A673 (cell line): Measurements from ENCODE around the gene IGF1R. TPM values are rescaled to one million over a fixed set of nuclear protein-coding genes. Genes with fewer than 3 reads are reported as not detected.

Experiments
- BruUV-seq: library from RNA; stranded (reverse); fragments of 400-500 nt; replicated peaks from 2 replicates; lab custom pipeline; 2021; lab: Mats Ljungman, UMichigan
- CTCF ChIA-PET: fragments of 300-600 bp; sonication (Branson Sonifier 250); formaldehyde crosslinking; loops from one replicate; lab custom pipeline; 2022; ENCODE audit warnings: antibody characterized with exemption; lab: Charles Lee
- POLR2A ChIA-PET: fragments of 300-600 bp; sonication (Branson Sonifier 250); formaldehyde crosslinking; loops from one replicate; lab custom pipeline; 2022; ENCODE audit warnings: antibody characterized with exemption; ENCODE audit not compliant: low non-redundant PET; lab: Charles Lee
- DNase-seq: peaks from one replicate; pipeline ENCODE4 v3.0.0-alpha.2; 2015; ENCODE audit warnings: low spot score
- H3K27ac ChIP-seq: fragments of 200-600 bp; sonication (generic); 2 replicates; pipeline ENCODE4 v1.5.1; 2016; ENCODE audit warnings: mixed run types, low read depth, mild to moderate bottlenecking, mixed read lengths, antibody characterized with exemption, low read length; ENCODE audit not compliant: poor library complexity, severe bottlenecking
- H3K27me3 ChIP-seq: fragments of 200-600 bp; sonication (generic); replicated peaks from 2 replicates; pipeline ENCODE4 v1.6.1; 2017; ENCODE audit warnings: mixed run types, low read depth, mild to moderate bottlenecking, mixed read lengths, antibody characterized with exemption, low read length; ENCODE audit not compliant: insufficient read depth, poor library complexity
- H3K36me3 ChIP-seq: fragments of 200-600 bp; sonication (generic); 2 replicates; pipeline ENCODE4 v1.6.1; 2016; ENCODE audit warnings: mixed run types, mild to moderate bottlenecking, mixed read lengths, antibody characterized with exemption, low read length; ENCODE audit not compliant: insufficient read depth, poor library complexity, severe bottlenecking
- H3K4me1 ChIP-seq: fragments of 200-600 bp; sonication (generic); 2 replicates; pipeline ENCODE4 v1.6.1; 2017; ENCODE audit warnings: mixed run types, mild to moderate bottlenecking, mixed read lengths, antibody characterized with exemption, low read length; ENCODE audit not compliant: insufficient read depth, poor library complexity, severe bottlenecking
- H3K4me3 ChIP-seq: fragments of 200-600 bp; sonication (generic); 2 replicates; pipeline ENCODE4 v1.5.1; 2016; ENCODE audit warnings: low read depth, mixed run types, mild to moderate bottlenecking, mixed read lengths, low read length; ENCODE audit not compliant: poor library complexity, severe bottlenecking
- H3K9me3 ChIP-seq: fragments of 200-600 bp; sonication (generic); 2 replicates; pipeline ENCODE4 v1.6.1; 2016; ENCODE audit warnings: mixed run types, low read depth, mild to moderate bottlenecking, mixed read lengths, antibody characterized with exemption, low read length; ENCODE audit not compliant: poor library complexity, severe bottlenecking
- CTCF ChIP-seq: fragments of 300-800, 200-600 bp; sonication (generic); conservative IDR thresholded peaks from 2 replicates; pipeline ENCODE4 v1.5.1; 2017; ENCODE audit warnings: low read depth, mild to moderate bottlenecking, antibody characterized with exemption, low read length, moderate library complexity, mixed read lengths
- EZH2 ChIP-seq: fragments of 200-600 bp; sonication (generic); IDR thresholded peaks from 2 replicates; pipeline ENCODE4 v1.6.1; 2017; ENCODE audit warnings: borderline replicate concordance, low read depth, mild to moderate bottlenecking, mixed read lengths, antibody characterized with exemption, low read length; ENCODE audit not compliant: poor library complexity, severe bottlenecking
- intact Hi-C: fragments of 100-400 bp; cut with micrococcal nuclease; formaldehyde crosslinking; loops from one replicate; pipeline ENCODE4 v1.10.0; 2022; ENCODE audit not compliant: unreplicated experiment
- total RNA-seq: library from RNA; stranded (reverse); gene quantifications from 2 replicates; pipeline ENCODE4 v1.2.3, GENCODE V29; 2021

Gene IGF1R
- total RNA-seq, 1 experiment from 2014 or later, result 34.9 TPM

GRCh38 chr15:98855815-98856531, 207.6 kb downstream of the IGF1R start:
- no peak overlapping the region for H3K27ac ChIP-seq
- ChIA-PET CTCF (no interaction called here), POLR2A (no interaction called here)
- intact Hi-C loops, result no loop called here
- no peak overlapping the region for H3K4me3 ChIP-seq
- no peaks in the 10 kb centered on the region for H3K36me3 ChIP-seq
- no peaks in the 10 kb centered on the region for H3K9me3 ChIP-seq
- H3K4me1 ChIP-seq, result peaks cover 58% of the 10 kb centered on the region
- no TSS peak for BruUV-seq
- no peak for TF ChIP-seq CTCF
- no peak for TF ChIP-seq EZH2
- DNase-seq, result no peak
- H3K27me3 ChIP-seq, result no peaks in the 10 kb centered on the region

DNA sequence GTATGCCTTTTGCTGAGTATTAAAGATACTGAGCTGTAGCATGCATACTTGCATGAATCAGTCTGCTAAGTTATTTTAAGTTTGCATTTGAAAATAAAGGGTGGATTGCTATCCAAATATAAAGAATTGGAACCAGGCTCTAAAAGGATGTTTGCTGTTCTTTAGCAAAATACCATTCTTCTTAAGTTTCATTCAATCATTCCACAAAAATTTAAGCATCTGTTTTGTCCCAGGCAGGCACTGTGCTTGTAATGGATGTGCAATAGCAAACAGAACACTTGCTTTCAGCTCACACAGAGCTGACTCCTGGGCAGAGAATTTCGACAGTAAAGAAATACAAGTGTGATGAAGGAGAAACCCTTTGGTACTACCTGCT, 208.2 kb downstream of the IGF1R start:
- H3K4me3 ChIP-seq, result no peak overlapping the region
- ChIA-PET POLR2A (no interaction called here), CTCF (no interaction called here)
- H3K36me3 ChIP-seq, result no peaks in the 10 kb centered on the region
- peaks cover 58% of the 10 kb centered on the region for H3K4me1 ChIP-seq
- no peaks in the 10 kb centered on the region for H3K9me3 ChIP-seq
- TF ChIP-seq EZH2 (no peak), CTCF (no peak)
- intact Hi-C loops, result no loop called here
- DNase-seq, result no peak
- no peak overlapping the region for H3K27ac ChIP-seq
- no TSS peak for BruUV-seq
- H3K27me3 ChIP-seq, result no peaks in the 10 kb centered on the region

- no peaks in the 10 kb centered on the region for H3K36me3 ChIP-seq
- ChIA-PET CTCF (interaction anchor here (1.0 kb wide), 1 partner anchor 8 kb away, joined by 3 read pairs; no protein-coding TSS in a partner anchor), POLR2A (no interaction called here)
- H3K27ac ChIP-seq, result no peak overlapping the region
- H3K27me3 ChIP-seq, result no peaks in the 10 kb centered on the region
- no peak for DNase-seq
- BruUV-seq, result no TSS peak
- H3K4me3 ChIP-seq, result no peak overlapping the region
- peaks cover 64% of the 10 kb centered on the region for H3K4me1 ChIP-seq
- intact Hi-C loops, result no loop called here
- TF ChIP-seq CTCF (no peak), EZH2 (no peak)
- no peaks in the 10 kb centered on the region for H3K9me3 ChIP-seq
Observed at GRCh38 chr15:98858610-98859023, 210.3 kb downstream of the IGF1R start.
